Natural killer cell (primary cell): Measurements from ENCODE around the gene NOB1. TPM values are rescaled to one million over a fixed set of nuclear protein-coding genes. Genes with fewer than 3 reads are reported as not detected.

Source experiments
- ATAC-seq, 3 donors: fragments of 150-1000 bp in 2 of 3; fragments of 200-7000 bp in 1 of 3; cut with Tn5 transposase; 1 replicate in 1 of 3; 2 replicates in 2 of 3; pipeline ENCODE4 v1.10.0; 2021; ENCODE audit warnings: mild to moderate bottlenecking in 2 of 3, moderate library complexity in 2 of 3
- DNase-seq, 2 donors: peaks; one replicate each; pipeline versions ENCODE4 v3.0.0 to v3.0.0-alpha.2; 2013 to 2021; ENCODE audit warnings: mixed read lengths in 1 of 2
- H3K27ac ChIP-seq: one replicate; pipeline ENCODE4 v1.5.1; 2013; ENCODE audit warnings: mild to moderate bottlenecking, low read length
- H3K27me3 ChIP-seq: one replicate; pipeline ENCODE4 v1.6.1; 2013; ENCODE audit warnings: low read length; ENCODE audit not compliant: control insufficient read depth, insufficient read depth
- H3K36me3 ChIP-seq: one replicate; pipeline ENCODE4 v1.6.1; 2013; ENCODE audit warnings: low read length; ENCODE audit not compliant: control insufficient read depth, insufficient read depth
- H3K4me1 ChIP-seq: one replicate; pipeline ENCODE4 v1.6.1; 2013; ENCODE audit warnings: low read length; ENCODE audit not compliant: control insufficient read depth, insufficient read depth
- H3K4me3 ChIP-seq: one replicate; pipeline ENCODE4 v1.5.1; 2013; ENCODE audit warnings: low read length
- H3K9me3 ChIP-seq: one replicate; pipeline ENCODE4 v1.6.1; 2013; ENCODE audit warnings: low read length; ENCODE audit not compliant: control insufficient read depth, insufficient read depth
- H3K27ac Mint-ChIP-seq, 2 donors: one replicate each; pipeline ENCODE4 v1.8.0; 2022; ENCODE audit warnings: mild to moderate bottlenecking in 2 of 2, mixed read lengths in 2 of 2, moderate library complexity in 1 of 2
- H3K27me3 Mint-ChIP-seq, 2 donors: one replicate each; pipeline ENCODE4 v1.8.0; 2022; ENCODE audit warnings: low read depth in 2 of 2, mixed read lengths in 2 of 2
- H3K36me3 Mint-ChIP-seq: one replicate; pipeline ENCODE4 v1.8.0; 2022; ENCODE audit warnings: mixed read lengths
- H3K4me1 Mint-ChIP-seq, 2 donors: one replicate each; pipeline ENCODE4 v1.8.0; 2022; ENCODE audit warnings: mixed read lengths in 2 of 2
- H3K4me3 Mint-ChIP-seq: one replicate; pipeline ENCODE4 v1.8.0; 2022; ENCODE audit warnings: mild to moderate bottlenecking, moderate library complexity, mixed read lengths
- H3K9me3 Mint-ChIP-seq, 2 donors: one replicate each; pipeline ENCODE4 v1.8.0; 2022; ENCODE audit warnings: mixed read lengths in 2 of 2
- CTCF ChIP-seq: fragments of 200-600 bp; IDR thresholded peaks from one replicate; pipeline ENCODE4 v1.8.0; 2022; ENCODE audit warnings: antibody characterized with exemption
- WGBS: methylation state at CpG from one replicate; pipeline ENCODE4 v1.1.7; 2013; ENCODE audit warnings: missing lambda C conversion rate; ENCODE audit not compliant: insufficient coverage; 5-methylcytosine and 5-hydroxymethylcytosine counted together
- intact Hi-C: fragments of 100-400 bp; cut with micrococcal nuclease; formaldehyde crosslinking; loops from one replicate; pipeline ENCODE4 v1.14.2; 2022
- total RNA-seq, 4 donors: library from RNA; stranded (reverse); fragments of 120-200 nt in 1 of 4; gene quantifications; one replicate each; pipeline versions ENCODE4 v1.2.3 to v1.2.4, GENCODE V29; 2013 to 2022

NOB1 gene
- total RNA-seq, 3 donors from 2014 or later (not counting 1 experiment from before 2014, with no cell fraction given) = 20.9 to 34.4 (median 32.0) TPM

DNA sequence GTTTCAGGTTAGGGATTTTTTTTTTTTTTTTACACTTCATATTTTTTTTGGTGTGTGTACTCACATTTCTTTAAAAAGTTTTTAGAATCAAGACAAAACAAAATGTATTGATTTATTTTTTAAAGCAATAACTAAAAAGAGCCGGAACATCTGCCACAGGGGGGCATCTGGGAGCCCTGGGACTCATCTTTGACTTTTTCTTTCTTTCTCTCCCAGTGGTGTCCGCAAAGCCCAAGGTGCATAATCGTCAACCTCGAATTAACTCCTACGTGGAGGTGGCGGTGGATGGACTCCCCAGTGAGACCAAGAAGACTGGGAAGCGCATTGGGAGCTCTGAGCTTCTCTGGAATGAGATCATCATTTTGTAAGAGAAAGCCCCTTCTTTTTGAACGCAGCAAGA lies 43.7 kb upstream of the NOB1 start:
- DNase-seq (no peak), ATAC-seq (no peak)
- no peak overlapping the region for H3K4me3 ChIP-seq
- Mint-ChIP-seq H3K4me3 (no peak overlapping the region), H3K4me1 (peaks cover 0 to 4% of the 10 kb centered on the region in 2 donors), H3K36me3 (peaks cover 15% of the 10 kb centered on the region), H3K9me3 (no peaks in the 10 kb centered on the region), H3K27me3 (no peaks in the 10 kb centered on the region), H3K27ac (no peak overlapping the region)
- no peak overlapping the region for H3K27ac ChIP-seq
- intact Hi-C loops = loop anchor here (5.0 kb wide), 1 partner anchor 134 kb away; no protein-coding TSS in a partner anchor
- no peak for TF ChIP-seq CTCF
- no peaks in the 10 kb centered on the region for H3K27me3 ChIP-seq
- H3K36me3 ChIP-seq = peaks cover 28% of the 10 kb centered on the region
- H3K9me3 ChIP-seq = no peaks in the 10 kb centered on the region
- no peaks in the 10 kb centered on the region for H3K4me1 ChIP-seq
- 98% methylated on average over 8 of the region's 8 CpGs for WGBS

DNA sequence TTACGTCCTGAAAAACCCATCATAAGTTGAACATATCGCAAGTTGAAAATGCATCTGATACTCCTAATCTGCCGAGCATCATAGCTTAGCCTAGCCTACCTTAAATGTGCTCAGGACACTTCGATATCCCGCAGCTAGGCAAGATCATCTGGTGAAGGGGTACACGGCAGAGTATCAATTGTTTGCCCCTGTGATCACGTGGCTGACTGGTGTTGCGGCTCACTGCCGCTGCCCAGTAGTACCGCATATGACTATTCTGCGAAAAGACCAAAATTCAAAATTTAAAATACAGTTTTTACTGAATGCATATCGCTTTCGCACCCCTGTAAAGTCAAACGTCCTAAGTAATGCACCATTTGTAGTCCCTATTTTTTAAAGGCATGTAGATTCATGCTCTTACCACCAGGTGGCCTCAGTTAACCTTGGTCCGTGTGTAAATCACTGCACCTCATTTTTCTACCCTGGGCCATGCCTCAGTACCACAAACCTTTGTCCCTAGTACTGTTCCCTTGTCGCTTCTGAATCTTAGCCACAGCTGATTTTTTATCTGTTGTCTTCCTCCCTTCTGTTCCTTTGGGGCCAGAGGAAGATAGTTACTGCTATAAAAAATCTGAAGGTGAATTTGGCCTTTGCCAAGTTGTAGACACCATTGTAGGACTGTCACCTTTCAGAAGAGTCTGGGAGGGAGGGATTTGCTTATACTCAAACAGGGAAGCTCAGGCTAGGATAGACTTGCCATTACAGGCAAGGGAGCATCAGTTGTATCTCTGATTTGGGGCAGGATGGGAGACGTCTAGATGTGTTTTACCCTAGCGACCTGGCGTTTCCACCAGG lies 41.8 kb upstream of the NOB1 start:
- H3K36me3 ChIP-seq = peaks cover 24% of the 10 kb centered on the region
- Mint-ChIP-seq H3K36me3 (peaks cover 15% of the 10 kb centered on the region), H3K4me1 (peaks cover 0 to 9% of the 10 kb centered on the region in 2 donors), H3K9me3 (no peaks in the 10 kb centered on the region), H3K4me3 (no peak overlapping the region), H3K27ac (no peak overlapping the region), H3K27me3 (no peaks in the 10 kb centered on the region)
- no peaks in the 10 kb centered on the region for H3K9me3 ChIP-seq
- no peak overlapping the region for H3K27ac ChIP-seq
- ATAC-seq (peak; percentile 73 to 80 (median 78)), DNase-seq (peak in 1 of 2 donors; percentile 70)
- H3K4me1 ChIP-seq = no peaks in the 10 kb centered on the region
- no peak overlapping the region for H3K4me3 ChIP-seq
- no peaks in the 10 kb centered on the region for H3K27me3 ChIP-seq
- 82% methylated on average over 19 of the region's 19 CpGs for WGBS
- intact Hi-C loops = loop anchor here (5.0 kb wide), 1 partner anchor 136 kb away; no protein-coding TSS in a partner anchor
- TF ChIP-seq CTCF = peak; percentile 91

DNA sequence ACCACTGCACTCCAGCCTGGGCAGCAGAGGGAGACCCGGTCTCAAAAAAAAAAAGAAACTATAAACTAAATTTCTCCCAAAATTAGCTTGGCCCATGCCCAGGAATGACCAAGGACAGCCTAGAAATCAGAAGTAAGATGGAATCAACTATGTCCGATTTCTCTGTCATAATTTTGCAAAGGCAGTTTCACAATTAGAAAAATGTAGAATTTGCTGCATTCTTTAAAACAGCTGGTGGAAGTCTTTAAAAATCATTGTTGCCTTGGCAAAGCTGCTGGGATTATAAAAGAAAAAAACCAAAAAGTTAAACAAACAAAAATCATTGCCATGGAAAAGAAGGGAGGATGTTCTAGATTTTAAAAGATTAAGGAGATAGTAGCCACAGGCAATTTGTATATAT lies 39.8 kb upstream of the NOB1 start:
- WGBS = 100% methylated on average over 2 of the region's 2 CpGs
- intact Hi-C loops = no loop called here
- Mint-ChIP-seq H3K36me3 (peaks cover 7% of the 10 kb centered on the region), H3K9me3 (no peaks in the 10 kb centered on the region), H3K4me1 (peaks cover 0 to 9% of the 10 kb centered on the region in 2 donors), H3K4me3 (no peak overlapping the region), H3K27me3 (no peaks in the 10 kb centered on the region), H3K27ac (no peak overlapping the region)
- H3K36me3 ChIP-seq = peaks cover 19% of the 10 kb centered on the region
- DNase-seq (no peak), ATAC-seq (no peak)
- no peaks in the 10 kb centered on the region for H3K9me3 ChIP-seq
- H3K27ac ChIP-seq = no peak overlapping the region
- TF ChIP-seq CTCF = no peak
- no peaks in the 10 kb centered on the region for H3K4me1 ChIP-seq
- no peak overlapping the region for H3K4me3 ChIP-seq
- no peaks in the 10 kb centered on the region for H3K27me3 ChIP-seq
